ENCODE data around the gene TMEM123. TPM values are rescaled to one million over a fixed set of nuclear protein-coding genes. Genes with fewer than 3 reads are reported as not detected.
"Not testable (repeated sequence)": the region's sequence is repeated elsewhere in the genome, so short reads cannot be mapped to it uniquely, and the experiment has no call there.

The TMEM123 gene
- total and polyA plus RNA-seq, 2 donors (not counting 3 experiments of a cell fraction or from before 2014, with no cell fraction given): 201 to 257 TPM

DNA sequence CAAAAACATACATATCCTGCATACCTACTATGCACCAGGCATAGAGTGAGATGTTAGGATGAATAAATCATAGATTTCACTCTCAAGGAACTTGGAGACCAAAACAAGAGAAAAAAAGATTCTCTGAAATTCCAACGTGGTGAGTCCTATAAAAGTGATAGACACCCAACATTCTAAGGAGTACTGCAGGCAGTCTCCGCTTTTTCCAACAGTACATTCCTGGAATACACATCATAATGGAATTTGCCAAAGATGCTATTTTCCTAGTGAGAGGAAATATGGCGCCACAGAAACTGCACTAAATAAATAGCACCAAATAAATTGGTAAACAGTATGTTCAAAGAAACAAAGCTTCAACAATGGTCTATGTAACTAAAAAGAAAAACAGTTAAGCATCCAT lies 6.0 kb downstream of the TMEM123 start:
- Histone ChIP-seq H3K9me1 (replicated peaks; ENCODE audit: control insufficient read depth, extremely low read depth, insufficient read depth, low read length) (no peaks in the 10 kb centered on the region), H3K9ac (replicated peaks; ENCODE audit: extremely low read depth, insufficient read depth, low read length) (peak overlapping the region; percentile 65), H3K27ac (ENCODE audit: insufficient read depth, low read depth, low read length) (peak overlapping the region; percentile 91), H3K9me3 (replicated peaks; ENCODE audit: control insufficient read depth, insufficient read depth, low read length) (no peaks in the 10 kb centered on the region), H4K20me1 (replicated peaks; ENCODE audit: control insufficient read depth, extremely low read depth, insufficient read depth, low read length) (no peaks in the 10 kb centered on the region), H3K36me3 (ENCODE audit: control insufficient read depth in 2 of 2, extremely low read depth in 1 of 2, insufficient read depth in 2 of 2, low read length in 2 of 2) (peaks cover 0 to 7% of the 10 kb centered on the region in 2 experiments), H3K27me3 (ENCODE audit: control insufficient read depth in 2 of 2, insufficient read depth in 2 of 2, low read length in 2 of 2) (no peaks in the 10 kb centered on the region), H3K4me3 (replicated peaks in 1 of 3; ENCODE audit: insufficient read depth in 1 of 3, low read depth in 1 of 3, low read length in 3 of 3) (no peak overlapping the region), H3K4me1 (ENCODE audit: control insufficient read depth, extremely low read depth, insufficient read depth, low read length) (peaks cover 53% of the 10 kb centered on the region), H3K4me2 (ENCODE audit: insufficient read depth, low read length) (peak overlapping the region; percentile 71), H2AFZ (ENCODE audit: low read depth, low read length) (no peak overlapping the region), H3K79me2 (ENCODE audit: control insufficient read depth, insufficient read depth, low read length) (peaks cover 90% of the 10 kb centered on the region)
- CTCF ChIA-PET: no interaction called here
- POLR2A ChIA-PET: no interaction called here
- intact Hi-C loops (cut with micrococcal nuclease): loop anchor here (1.0 kb wide), 1 partner anchor 100 kb away; no protein-coding TSS in a partner anchor
- no TSS peak for BruUV-seq (replicated peaks)
- peak; percentile 70 for DNase-seq (ENCODE audit: low read depth, low spot score)
- TF ChIP-seq, protein P1, sequence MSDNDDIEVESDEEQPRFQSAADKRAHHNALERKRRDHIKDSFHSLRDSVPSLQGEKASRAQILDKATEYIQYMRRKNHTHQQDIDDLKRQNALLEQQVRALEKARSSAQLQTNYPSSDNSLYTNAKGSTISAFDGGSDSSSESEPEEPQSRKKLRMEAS (IDR thresholded peaks at IDR 0.05; ENCODE audit: insufficient read depth, insufficient read length): no peak
- TF ChIP-seq POLR2A (IDR thresholded peaks at IDR 0.05; ENCODE audit: low read depth, low read length) (no peak), JUN (IDR thresholded peaks at IDR 0.05; ENCODE audit: borderline replicate concordance, insufficient read depth, insufficient read length, low read depth) (peak; percentile 79), GATA2 (IDR thresholded peaks at IDR 0.05; ENCODE audit: insufficient read depth, insufficient read length, low read depth, low read length) (no peak), EZH2 (IDR thresholded peaks at IDR 0.05; ENCODE audit: borderline replicate concordance, low read depth, low read length, severe bottlenecking) (no peak), POLR2AphosphoS5 (IDR thresholded peaks at IDR 0.05; ENCODE audit: insufficient read depth, low read depth, low read length) (peak; percentile 31), MYC (IDR thresholded peaks at IDR 0.05; ENCODE audit: low read depth, low read length) (no peak), FOS (IDR thresholded peaks at IDR 0.05; ENCODE audit: borderline replicate concordance, insufficient read depth, low read length) (peak; percentile 68)
- TF ChIP-seq, protein P2, sequence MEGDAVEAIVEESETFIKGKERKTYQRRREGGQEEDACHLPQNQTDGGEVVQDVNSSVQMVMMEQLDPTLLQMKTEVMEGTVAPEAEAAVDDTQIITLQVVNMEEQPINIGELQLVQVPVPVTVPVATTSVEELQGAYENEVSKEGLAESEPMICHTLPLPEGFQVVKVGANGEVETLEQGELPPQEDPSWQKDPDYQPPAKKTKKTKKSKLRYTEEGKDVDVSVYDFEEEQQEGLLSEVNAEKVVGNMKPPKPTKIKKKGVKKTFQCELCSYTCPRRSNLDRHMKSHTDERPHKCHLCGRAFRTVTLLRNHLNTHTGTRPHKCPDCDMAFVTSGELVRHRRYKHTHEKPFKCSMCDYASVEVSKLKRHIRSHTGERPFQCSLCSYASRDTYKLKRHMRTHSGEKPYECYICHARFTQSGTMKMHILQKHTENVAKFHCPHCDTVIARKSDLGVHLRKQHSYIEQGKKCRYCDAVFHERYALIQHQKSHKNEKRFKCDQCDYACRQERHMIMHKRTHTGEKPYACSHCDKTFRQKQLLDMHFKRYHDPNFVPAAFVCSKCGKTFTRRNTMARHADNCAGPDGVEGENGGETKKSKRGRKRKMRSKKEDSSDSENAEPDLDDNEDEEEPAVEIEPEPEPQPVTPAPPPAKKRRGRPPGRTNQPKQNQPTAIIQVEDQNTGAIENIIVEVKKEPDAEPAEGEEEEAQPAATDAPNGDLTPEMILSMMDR (IDR thresholded peaks at IDR 0.05; ENCODE audit: extremely low read depth in 1 of 2, insufficient read depth in 1 of 2, low read depth in 1 of 2, low read length in 2 of 2): no peak
- dilution Hi-C loops (cut with MboI; ENCODE audit: extremely low pct_ligation_motif_present, low sequenced_read_pairs): no loop called here
- no peak for FAIRE-seq

DNA sequence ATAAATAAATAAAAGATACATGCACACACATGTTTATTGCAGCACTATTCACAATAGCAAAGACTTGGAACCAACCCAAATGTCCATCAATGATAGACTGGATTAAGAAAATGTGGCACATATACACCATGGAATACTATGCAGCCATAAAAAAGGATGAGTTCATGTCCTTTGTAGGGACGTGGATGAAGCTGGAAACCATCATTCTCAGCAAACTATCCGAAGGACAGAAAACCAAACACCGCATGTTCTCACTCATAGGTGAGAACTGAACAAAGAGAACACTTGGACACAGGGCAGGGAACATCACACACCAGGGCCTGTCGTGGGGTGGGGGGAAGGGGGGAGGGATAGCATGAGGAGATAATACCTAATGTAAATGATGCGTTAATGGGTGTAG lies 7.9 kb downstream of the TMEM123 start:
- H3K4me3 ChIP-seq (replicated peaks in 1 of 3; ENCODE audit: insufficient read depth in 1 of 3, low read depth in 1 of 3, low read length in 3 of 3); H3K9ac ChIP-seq (replicated peaks; ENCODE audit: extremely low read depth, insufficient read depth, low read length); H3K27ac ChIP-seq (ENCODE audit: insufficient read depth, low read depth, low read length); POLR2A ChIA-PET; intact Hi-C loops (cut with micrococcal nuclease); H3K9me3 ChIP-seq (replicated peaks; ENCODE audit: control insufficient read depth, insufficient read depth, low read length); H2AFZ ChIP-seq (ENCODE audit: low read depth, low read length); CTCF ChIA-PET; DNase-seq (ENCODE audit: low read depth, low spot score); H3K9me1 ChIP-seq (replicated peaks; ENCODE audit: control insufficient read depth, extremely low read depth, insufficient read depth, low read length); H4K20me1 ChIP-seq (replicated peaks; ENCODE audit: control insufficient read depth, extremely low read depth, insufficient read depth, low read length); H3K27me3 ChIP-seq (ENCODE audit: control insufficient read depth in 2 of 2, insufficient read depth in 2 of 2, low read length in 2 of 2); FAIRE-seq; H3K4me2 ChIP-seq (ENCODE audit: insufficient read depth, low read length); H3K36me3 ChIP-seq (ENCODE audit: control insufficient read depth in 2 of 2, extremely low read depth in 1 of 2, insufficient read depth in 2 of 2, low read length in 2 of 2); dilution Hi-C loops (cut with MboI; ENCODE audit: extremely low pct_ligation_motif_present, low sequenced_read_pairs); BruUV-seq (replicated peaks): not testable (repeated sequence)
- peaks cover 80% of the 10 kb centered on the region for H3K79me2 ChIP-seq (ENCODE audit: control insufficient read depth, insufficient read depth, low read length)
- H3K4me1 ChIP-seq (ENCODE audit: control insufficient read depth, extremely low read depth, insufficient read depth, low read length): peaks cover 40% of the 10 kb centered on the region

DNA sequence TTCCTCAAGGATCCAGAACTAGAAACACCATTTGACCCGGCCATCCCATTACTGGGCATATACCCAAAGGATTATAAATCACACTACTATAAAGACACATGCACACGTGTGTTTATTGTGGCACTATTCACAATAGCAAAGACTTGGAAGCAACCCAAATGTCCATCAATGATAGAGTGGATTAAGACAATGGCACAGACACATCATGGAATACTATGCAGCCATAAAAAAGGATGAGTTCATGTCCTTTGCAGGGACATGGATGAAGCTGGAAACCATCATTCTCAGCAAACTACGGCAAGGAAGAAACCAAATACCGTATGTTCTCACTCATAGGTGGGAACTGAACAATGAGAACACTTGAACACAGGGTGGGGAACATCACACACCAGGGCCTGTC lies 8.4 kb downstream of the TMEM123 start:
- H3K9me3 ChIP-seq (replicated peaks; ENCODE audit: control insufficient read depth, insufficient read depth, low read length); H3K27ac ChIP-seq (ENCODE audit: insufficient read depth, low read depth, low read length); CTCF ChIA-PET; FAIRE-seq; H3K27me3 ChIP-seq (ENCODE audit: control insufficient read depth in 2 of 2, insufficient read depth in 2 of 2, low read length in 2 of 2); H3K36me3 ChIP-seq (ENCODE audit: control insufficient read depth in 2 of 2, extremely low read depth in 1 of 2, insufficient read depth in 2 of 2, low read length in 2 of 2); H2AFZ ChIP-seq (ENCODE audit: low read depth, low read length); dilution Hi-C loops (cut with MboI; ENCODE audit: extremely low pct_ligation_motif_present, low sequenced_read_pairs); H3K9me1 ChIP-seq (replicated peaks; ENCODE audit: control insufficient read depth, extremely low read depth, insufficient read depth, low read length); POLR2A ChIA-PET; H3K4me3 ChIP-seq (replicated peaks in 1 of 3; ENCODE audit: insufficient read depth in 1 of 3, low read depth in 1 of 3, low read length in 3 of 3); H4K20me1 ChIP-seq (replicated peaks; ENCODE audit: control insufficient read depth, extremely low read depth, insufficient read depth, low read length); H3K9ac ChIP-seq (replicated peaks; ENCODE audit: extremely low read depth, insufficient read depth, low read length); BruUV-seq (replicated peaks); H3K4me2 ChIP-seq (ENCODE audit: insufficient read depth, low read length); intact Hi-C loops (cut with micrococcal nuclease); DNase-seq (ENCODE audit: low read depth, low spot score): not testable (repeated sequence)
- H3K4me1 ChIP-seq (ENCODE audit: control insufficient read depth, extremely low read depth, insufficient read depth, low read length): peaks cover 35% of the 10 kb centered on the region
- H3K79me2 ChIP-seq (ENCODE audit: control insufficient read depth, insufficient read depth, low read length): peaks cover 75% of the 10 kb centered on the region
